K562 (cell line): Measurements from ENCODE around the gene PLIN5. TPM values are rescaled to one million over a fixed set of nuclear protein-coding genes. Genes with fewer than 3 reads are reported as not detected.

Experiments
- ATF1 ChIP-seq, 2 experiments: fragments of 450-650 bp in 1 of 2; IDR thresholded peaks; 2 replicates each; pipeline ENCODE4 v1.6.1; 2016; ENCODE audit warnings: missing compliant biosample characterization in 1 of 2, missing genetic modification characterization in 1 of 2
- BCL6 ChIP-seq: fragments of 250-450 bp; sonication (Bioruptor Pico); IDR thresholded peaks from 2 replicates; pipeline ENCODE4 v1.4.0; 2020
- CBX1 ChIP-seq: sonication (generic); IDR thresholded peaks from 2 replicates; pipeline ENCODE4 v1.6.1; 2016; ENCODE audit warnings: antibody characterized with exemption, low read depth, mild to moderate bottlenecking
- CHD4 ChIP-seq: fragments of 200-600 bp; sonication (generic); IDR thresholded peaks from 3 replicates; pipeline ENCODE4 v1.6.1; 2012; ENCODE audit warnings: low read depth, mild to moderate bottlenecking, mixed read lengths, low read length, inconsistent platforms; ENCODE audit not compliant: insufficient read depth, insufficient replicate concordance, poor library complexity, severe bottlenecking
- CREM ChIP-seq: IDR thresholded peaks from 2 replicates; pipeline ENCODE4 v1.6.1; 2014; ENCODE audit warnings: antibody characterized with exemption, low read depth
- CXXC5 ChIP-seq: fragments of 250-450 bp; sonication (Bioruptor Pico); IDR thresholded peaks from 2 replicates; pipeline ENCODE4 v1.8.0; 2022; ENCODE audit warnings: inconsistent platforms, mild to moderate bottlenecking, moderate library complexity
- ELF1 ChIP-seq: fragments of 200-800 bp; sonication (Bioruptor generic); IDR thresholded peaks from 2 replicates; pipeline ENCODE4 v1.6.1; 2016; ENCODE audit warnings: missing genetic modification characterization, missing compliant biosample characterization
- GABPB1 ChIP-seq: sonication (generic); formaldehyde crosslinking; IDR thresholded peaks from 2 replicates; pipeline ENCODE4 v1.8.0; 2022; ENCODE audit warnings: mild to moderate bottlenecking, missing genetic modification reagents
- GABPB2 ChIP-seq: fragments of 250-450 bp; sonication (Bioruptor Pico); conservative IDR thresholded peaks from 2 replicates; pipeline ENCODE4 v1.5.1; 2021; ENCODE audit warnings: mild to moderate bottlenecking
- ILF3 ChIP-seq: fragments of 450-650 bp; IDR thresholded peaks from 2 replicates; pipeline ENCODE4 v1.6.1; 2018; ENCODE audit warnings: antibody characterized with exemption, mild to moderate bottlenecking, moderate library complexity, borderline replicate concordance
- KAT8 ChIP-seq: fragments of 450-650 bp; IDR thresholded peaks from 2 replicates; pipeline ENCODE4 v1.6.1; 2016; ENCODE audit warnings: low read depth, mild to moderate bottlenecking
- L3MBTL2 ChIP-seq: fragments of 450-650 bp; IDR thresholded peaks from 2 replicates; pipeline ENCODE4 v1.6.1; 2016; ENCODE audit warnings: mild to moderate bottlenecking, moderate library complexity
- NBN ChIP-seq: fragments of 450-650 bp; IDR thresholded peaks from 2 replicates; pipeline ENCODE4 v1.6.1; 2016; ENCODE audit warnings: low read depth, mild to moderate bottlenecking
- NR2F6 ChIP-seq: fragments of 450-650 bp; formaldehyde crosslinking; IDR thresholded peaks from 2 replicates; pipeline ENCODE4 v1.4.0; 2020; ENCODE audit warnings: mild to moderate bottlenecking
- PHF20 ChIP-seq: fragments of 450-650 bp; IDR thresholded peaks from 2 replicates; pipeline ENCODE4 v1.6.1; 2018; ENCODE audit not compliant: partially characterized antibody
- PREB ChIP-seq: sonication (generic); formaldehyde crosslinking; IDR thresholded peaks from 2 replicates; pipeline ENCODE4 v1.8.1; 2023; ENCODE audit warnings: mild to moderate bottlenecking, missing genetic modification reagents
- RAD21 ChIP-seq, 2 experiments: fragments of 250-450 bp in 1 of 2; fragments of 450-650 bp in 1 of 2; sonication (Bioruptor Pico) in 1 of 2; formaldehyde crosslinking in 1 of 2; IDR thresholded peaks in 1 of 2; conservative IDR thresholded peaks in 1 of 2; 2 replicates each; pipeline versions ENCODE4 v1.4.0 to v1.8.0; 2020 to 2022; ENCODE audit warnings: mild to moderate bottlenecking in 2 of 2, moderate library complexity in 1 of 2
- RBFOX2 ChIP-seq: fragments of 200-400 bp; formaldehyde crosslinking; IDR thresholded peaks from 2 replicates; pipeline ENCODE4 v1.6.1; 2017; ENCODE audit warnings: low read depth, mild to moderate bottlenecking, low read length, moderate library complexity
- SMARCE1 ChIP-seq: fragments of 450-650 bp; IDR thresholded peaks from 2 replicates; pipeline ENCODE4 v1.7.1; 2016; ENCODE audit warnings: mild to moderate bottlenecking
- SPI1 ChIP-seq: IDR thresholded peaks from 2 replicates; pipeline ENCODE4 v1.6.1; 2011; ENCODE audit warnings: low read depth, low read length, control low read depth, borderline replicate concordance
- YY1 ChIP-seq, 3 experiments: IDR thresholded peaks; 2 replicates each; pipeline ENCODE4 v1.6.1; 2011; ENCODE audit warnings: low read length in 2 of 3, mild to moderate bottlenecking in 2 of 3, moderate library complexity in 2 of 3, borderline replicate concordance in 1 of 3, control low read depth in 1 of 3, low read depth in 1 of 3; ENCODE audit not compliant: insufficient read depth in 3 of 3, insufficient replicate concordance in 2 of 3, control insufficient read depth in 1 of 3, insufficient read length in 1 of 3; ENCODE audit errors: extremely low read depth in 1 of 3
- ZFP36 ChIP-seq: fragments of 150-350 bp; IDR thresholded peaks from 2 replicates; pipeline ENCODE4 v1.6.1; 2018; ENCODE audit warnings: low read length, low read depth; ENCODE audit not compliant: partially characterized antibody
- ZNF263 ChIP-seq: sonication (generic); formaldehyde crosslinking; IDR thresholded peaks from 2 replicates; pipeline ENCODE4 v1.8.0; 2022; ENCODE audit warnings: mild to moderate bottlenecking, missing genetic modification reagents, borderline replicate concordance
- ZNF740 ChIP-seq, 3 experiments: fragments of 200-800 bp in 1 of 3; sonication (Bioruptor generic) in 1 of 3; sonication (generic) in 1 of 3; formaldehyde crosslinking in 1 of 3; IDR thresholded peaks; 2 replicates each; pipeline versions ENCODE4 v1.6.1 to v1.8.0; 2016 to 2022; ENCODE audit warnings: mild to moderate bottlenecking in 2 of 3, missing compliant biosample characterization in 2 of 3, missing genetic modification characterization in 2 of 3, missing genetic modification reagents in 1 of 3
- ZNF830 ChIP-seq: fragments of 250-450 bp; sonication (Bioruptor Pico); IDR thresholded peaks from 2 replicates; pipeline ENCODE4 v1.5.0; 2021; ENCODE audit warnings: mild to moderate bottlenecking
- polyA plus RNA-seq, 8 experiments: library from polyadenylated mRNA; depleted of rRNA in 4 of 8; stranded (reverse) in 5 of 8; unstranded in 3 of 8; fragments of >200 nt; fragmentation: Nextera tagmentation in 2 of 8; fragmentation: Illumina TruSeq in 1 of 8; extraction: Ambion mirVana in 2 of 8; extraction: Trizol in 1 of 8; gene quantifications; 2 replicates each; pipeline versions ENCODE4 v1.2.1 to v1.2.3, GENCODE V29; 2011 to 2014; ENCODE audit warnings: inconsistent platforms in 1 of 8, missing spikeins in 1 of 8
- total RNA-seq, 7 experiments: library from RNA; depleted of rRNA in 6 of 7; stranded (reverse); fragments of >200 nt in 6 of 7; fragmentation: Illumina TruSeq in 2 of 7; extraction: Trizol in 2 of 7; gene quantifications; 2 replicates each; pipeline versions ENCODE4 v1.2.1 to v1.2.3, GENCODE V29; 2011 to 2021; ENCODE audit warnings: low replicate concordance in 1 of 7

PLIN5 gene
- total and polyA plus RNA-seq, 9 of the 15 experiments (the other 6 are each of a cell fraction or from before 2014, with no cell fraction given) = 0.04 to 1.3 (median 0.50) TPM

GRCh38 chr19:4557144-4557970, 22.3 kb upstream of the PLIN5 start (continued):
- TF ChIP-seq SPI1 (peak; percentile 39; the same call in 1 of the 2 replicates), BCL6 (CRISPR knock-in tag) (no peak), ZNF263 (0 out of 2 replicates have a peak, but pooled peaks have one; percentile 45), GABPB2 (CRISPR knock-in tag) (no peak), PHF20 (peak; percentile 69), GABPB1 (CRISPR knock-in tag) (peak; percentile 42; the same call in 1 of the 2 replicates), ZNF830 (no peak), PREB (CRISPR knock-in tag) (no peak), CHD4 (peak; percentile 76), RBFOX2 (0 out of 2 replicates have a peak, but pooled peaks have one; percentile 15), KAT8 (no peak), RAD21 (CRISPR knock-in tag; conservative IDR thresholded peaks at IDR 0.05 in 1 of 2, IDR thresholded peaks at IDR 0.05 in 1 of 2) (peak; percentile 12 to 53; a peak in 2 of 4 replicates), CXXC5 (CRISPR knock-in tag) (peak; percentile 9; the same call in 1 of the 2 replicates), YY1 (IDR thresholded peaks at IDR 0.05; ENCODE audit: borderline replicate concordance in 1 of 3, control insufficient read depth in 1 of 3, extremely low read depth in 1 of 3, insufficient read depth in 3 of 3, insufficient read length in 1 of 3, insufficient replicate concordance in 2 of 3, low read depth in 1 of 3, low read length in 2 of 3) (peak in 1 of 3 experiments; percentile 9), CREM (peak; percentile 41; the same call in 1 of the 2 replicates), SMARCE1 (peak; percentile 21; the same call in 1 of the 2 replicates), NR2F6 (CRISPR knock-in tag) (no peak), L3MBTL2 (peak; percentile 61; the same call in 1 of the 2 replicates), ELF1 (tag) (peak; percentile 51), ILF3 (no peak), ATF1 (CRISPR knock-in tag; IDR thresholded peaks at IDR 0.05) (no peak), ATF1 (tag; IDR thresholded peaks at IDR 0.05) (peak; percentile 50; the same call in 1 of the 2 replicates), NBN (peak; percentile 75; the same call in 1 of the 2 replicates), ZFP36 (peak; percentile 94), CBX1 (peak; percentile 65; the same call in 1 of the 2 replicates), ZNF740 (CRISPR knock-in tag; IDR thresholded peaks at IDR 0.05) (peak; percentile 73), ZNF740 (tag; IDR thresholded peaks at IDR 0.05) (no peak)
